Activated CD4-positive, alpha-beta memory T cell treated with anti-CD3 and anti-CD28 coated beads for 36 hours (primary cell): ENCODE results near the gene CYP27C1. TPM values are rescaled to one million over a fixed set of nuclear protein-coding genes. Genes with fewer than 3 reads are reported as not detected.
A peak's percentile ranks its signal among the peaks of the same experiment; 100 is the strongest.
"Not testable (repeated sequence)": the region's sequence is repeated elsewhere in the genome, so short reads cannot be mapped to it uniquely, and the experiment has no call there.

Source experiments
- CTCF ChIA-PET: fragments of 350-600 bp; sonication (Branson Sonifier 250); formaldehyde crosslinking; loops from one replicate; lab custom pipeline; 2021; ENCODE audit warnings: antibody characterized with exemption, inconsistent platforms; lab: Charles Lee
- POLR2A ChIA-PET: fragments of 350-600 bp; sonication (Branson Sonifier 250); formaldehyde crosslinking; loops from one replicate; lab custom pipeline; 2021; ENCODE audit warnings: antibody characterized with exemption; lab: Charles Lee
- DNase-seq: peaks from one replicate; pipeline ENCODE4 v3.0.0-alpha.2; 2020
- H3K27ac Mint-ChIP-seq: one replicate; pipeline ENCODE4 v1.8.0; 2021; ENCODE audit warnings: mixed read lengths
- H3K27me3 Mint-ChIP-seq: one replicate; pipeline ENCODE4 v1.8.0; 2021; ENCODE audit warnings: mixed read lengths
- H3K36me3 Mint-ChIP-seq: one replicate; pipeline ENCODE4 v1.8.0; 2021; ENCODE audit warnings: mixed read lengths
- H3K4me1 Mint-ChIP-seq: one replicate; pipeline ENCODE4 v1.8.0; 2021; ENCODE audit warnings: low read depth, mixed read lengths
- H3K4me3 Mint-ChIP-seq: one replicate; pipeline ENCODE4 v1.8.0; 2021; ENCODE audit warnings: mild to moderate bottlenecking, mixed read lengths
- H3K9me3 Mint-ChIP-seq: one replicate; pipeline ENCODE4 v1.8.0; 2021; ENCODE audit warnings: mixed read lengths
- intact Hi-C: fragments of 100-400 bp; cut with micrococcal nuclease; formaldehyde crosslinking; loops from one replicate; pipeline ENCODE4 v1.15.1; 2023
- total RNA-seq, 2 experiments: library from RNA; stranded (reverse); gene quantifications; one replicate each; pipeline ENCODE4 v1.2.3, GENCODE V29; 2021

The CYP27C1 gene
- total RNA-seq, 2 experiments from 2014 or later = not detected

DNA sequence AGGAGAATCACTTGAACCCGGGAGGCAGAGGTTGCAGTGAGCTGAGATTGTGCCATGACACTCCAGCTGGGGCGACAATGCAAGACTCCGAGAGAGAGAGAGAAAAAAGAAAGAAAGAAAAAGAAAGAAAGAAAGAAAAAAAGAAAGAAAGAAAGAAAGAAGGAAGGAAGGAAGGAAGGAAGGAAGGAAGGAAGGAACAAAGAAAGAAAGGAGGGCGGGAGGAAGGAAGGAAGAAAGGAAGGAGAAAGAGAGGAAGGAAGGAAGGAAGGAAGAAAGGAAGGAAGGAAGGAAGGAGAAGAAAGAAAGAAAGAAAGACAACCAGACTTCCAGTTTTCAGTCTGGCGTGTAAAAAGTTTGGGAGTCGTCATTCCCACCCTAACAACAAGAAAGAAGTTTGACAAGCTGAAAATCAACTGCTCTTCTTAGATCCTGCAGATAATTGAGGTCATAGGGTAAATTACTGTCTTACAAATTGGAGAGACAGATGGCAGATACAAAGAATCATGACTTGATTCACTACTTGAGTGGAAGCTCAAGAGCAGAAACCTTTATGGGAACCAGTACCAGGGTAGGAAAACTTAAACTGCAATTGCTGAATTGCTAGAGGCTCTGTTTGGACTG is 15.1 kb upstream of the CYP27C1 start:
- DNase-seq = no peak
- Mint-ChIP-seq H3K4me1 (no peaks in the 10 kb centered on the region), H3K9me3 (peaks cover 8% of the 10 kb centered on the region), H3K4me3 (no peak overlapping the region), H3K27me3 (no peaks in the 10 kb centered on the region), H3K27ac (no peak overlapping the region), H3K36me3 (peaks cover 4% of the 10 kb centered on the region)
- CTCF ChIA-PET = interaction anchor here (1.1 to 1.4 kb wide), 2 partner anchors 51 to 244 kb away, joined by 3 to 4 read pairs; no protein-coding TSS in a partner anchor
- POLR2A ChIA-PET = no interaction called here
- intact Hi-C loops = no loop called here

DNA sequence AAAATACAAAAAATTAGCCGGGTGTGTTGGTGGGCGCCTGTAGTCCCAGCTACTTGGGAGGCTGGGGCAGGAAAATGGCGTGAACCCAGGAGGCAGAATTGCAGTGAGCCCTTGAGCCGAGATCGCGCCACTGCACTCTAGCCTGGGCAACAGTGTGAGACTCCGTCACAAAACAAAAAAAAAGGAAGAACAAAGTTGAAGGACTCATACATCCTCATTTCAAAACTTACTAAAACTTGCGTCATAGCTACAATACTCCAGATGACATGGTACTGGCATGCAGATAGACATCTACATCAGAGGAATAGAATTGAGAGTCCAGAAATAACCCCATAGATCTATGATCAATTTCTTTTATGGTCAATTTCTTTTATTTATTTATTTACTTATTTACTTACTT is 13.6 kb upstream of the CYP27C1 start:
- intact Hi-C loops = no loop called here
- H3K36me3 Mint-ChIP-seq = peaks cover 6% of the 10 kb centered on the region
- ChIA-PET CTCF (no interaction called here), POLR2A (no interaction called here)
- H3K4me3 Mint-ChIP-seq = no peak overlapping the region
- no peak for DNase-seq
- peaks cover 8% of the 10 kb centered on the region for H3K9me3 Mint-ChIP-seq
- H3K4me1 Mint-ChIP-seq = no peaks in the 10 kb centered on the region
- no peak overlapping the region for H3K27ac Mint-ChIP-seq
- peaks cover 6% of the 10 kb centered on the region for H3K27me3 Mint-ChIP-seq

DNA sequence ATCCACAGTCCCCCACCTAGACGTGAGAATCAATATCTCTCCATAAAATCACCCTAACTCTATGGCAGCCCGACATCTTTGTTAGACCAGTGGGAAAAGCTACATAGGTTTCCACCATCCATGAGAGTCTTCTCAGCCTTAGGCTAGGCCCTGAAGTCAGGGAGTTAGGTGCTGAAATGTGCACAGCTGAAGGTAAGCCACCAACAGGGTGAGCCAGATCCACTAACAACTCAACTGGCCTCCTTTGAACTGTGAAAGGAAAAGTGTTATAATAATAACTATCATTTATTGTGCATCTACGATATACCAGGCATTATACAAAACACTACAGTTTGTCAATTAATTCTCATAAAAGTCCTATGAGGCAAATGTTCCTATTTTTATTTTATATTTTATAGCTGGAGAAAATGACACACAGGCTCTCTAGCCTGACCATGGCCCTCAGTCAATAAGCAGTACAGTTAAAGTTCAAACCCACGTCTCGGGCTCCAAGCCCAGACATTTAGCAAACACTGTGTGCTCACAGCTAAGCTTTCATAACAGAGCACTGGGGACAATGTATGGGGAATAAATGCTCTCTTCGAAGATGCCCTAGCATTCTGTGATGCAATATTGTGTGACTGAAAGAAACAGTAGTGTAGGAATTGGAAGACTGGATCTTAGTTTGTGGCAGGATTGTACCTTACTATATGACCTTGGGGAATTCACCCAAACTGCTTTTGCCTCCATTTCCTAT is 11.2 kb upstream of the CYP27C1 start:
- peaks cover 6% of the 10 kb centered on the region for H3K9me3 Mint-ChIP-seq
- CTCF ChIA-PET = no interaction called here
- intact Hi-C loops = no loop called here

DNA sequence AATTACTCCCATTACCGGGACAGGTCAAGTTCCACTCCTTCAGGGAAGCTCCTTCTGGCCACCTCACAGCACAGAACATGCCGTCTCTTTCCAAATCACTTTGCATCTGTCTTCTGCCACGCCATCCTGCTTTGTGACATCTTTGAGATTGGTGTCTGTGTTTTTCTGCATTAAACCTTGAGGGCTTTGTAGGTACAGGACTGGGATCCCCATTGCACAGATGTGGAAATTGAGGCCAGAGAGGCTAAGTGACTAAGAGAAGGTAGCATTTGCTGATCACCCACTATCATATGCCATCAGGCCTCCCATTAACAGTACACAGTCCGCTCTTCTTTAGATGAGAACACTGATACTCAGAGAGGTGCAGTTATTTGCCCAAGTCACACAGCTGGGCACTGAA is 9.5 kb upstream of the CYP27C1 start:
- POLR2A ChIA-PET = no interaction called here
- CTCF ChIA-PET = no interaction called here
- Mint-ChIP-seq H3K9me3 (peaks cover 6% of the 10 kb centered on the region), H3K4me1 (peaks cover 18% of the 10 kb centered on the region), H3K27ac (no peak overlapping the region), H3K36me3 (peaks cover 4% of the 10 kb centered on the region), H3K27me3 (peaks cover 27% of the 10 kb centered on the region), H3K4me3 (no peak overlapping the region)
- intact Hi-C loops = no loop called here
- DNase-seq = no peak

More for the DNA sequence above, 11.2 kb upstream of the CYP27C1 start:
- no peak overlapping the region for H3K27ac Mint-ChIP-seq
- peaks cover 4% of the 10 kb centered on the region for H3K36me3 Mint-ChIP-seq
- H3K27me3 Mint-ChIP-seq = peaks cover 15% of the 10 kb centered on the region
- POLR2A ChIA-PET = no interaction called here
- H3K4me3 Mint-ChIP-seq = no peak overlapping the region
- DNase-seq = no peak
- peaks cover 7% of the 10 kb centered on the region for H3K4me1 Mint-ChIP-seq

DNA sequence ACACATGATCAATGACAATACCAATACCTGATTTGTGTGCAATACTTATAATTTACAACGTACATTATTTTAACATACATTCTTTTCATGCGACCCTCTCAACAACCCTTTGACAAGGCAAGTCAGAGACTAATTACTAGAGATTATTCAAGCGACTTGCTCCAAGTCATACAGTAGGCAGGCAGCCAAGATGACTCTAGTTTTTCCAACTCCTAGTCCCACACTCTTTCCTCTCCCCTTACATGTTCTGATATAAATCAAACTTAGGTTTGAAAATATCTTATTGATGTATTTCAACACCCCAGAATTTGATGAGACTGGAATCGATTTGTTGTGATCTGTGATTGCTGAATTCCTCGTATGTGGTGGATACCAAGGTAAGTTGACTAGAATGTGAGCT is 8.0 kb upstream of the CYP27C1 start:
- H3K9me3 Mint-ChIP-seq = peaks cover 6% of the 10 kb centered on the region
- no peak overlapping the region for H3K4me3 Mint-ChIP-seq
- intact Hi-C loops = no loop called here
- DNase-seq = no peak
- peaks cover 18% of the 10 kb centered on the region for H3K4me1 Mint-ChIP-seq
- H3K36me3 Mint-ChIP-seq = peaks cover 4% of the 10 kb centered on the region
- H3K27me3 Mint-ChIP-seq = peaks cover 36% of the 10 kb centered on the region
- no peak overlapping the region for H3K27ac Mint-ChIP-seq
- ChIA-PET CTCF (no interaction called here), POLR2A (no interaction called here)

DNA sequence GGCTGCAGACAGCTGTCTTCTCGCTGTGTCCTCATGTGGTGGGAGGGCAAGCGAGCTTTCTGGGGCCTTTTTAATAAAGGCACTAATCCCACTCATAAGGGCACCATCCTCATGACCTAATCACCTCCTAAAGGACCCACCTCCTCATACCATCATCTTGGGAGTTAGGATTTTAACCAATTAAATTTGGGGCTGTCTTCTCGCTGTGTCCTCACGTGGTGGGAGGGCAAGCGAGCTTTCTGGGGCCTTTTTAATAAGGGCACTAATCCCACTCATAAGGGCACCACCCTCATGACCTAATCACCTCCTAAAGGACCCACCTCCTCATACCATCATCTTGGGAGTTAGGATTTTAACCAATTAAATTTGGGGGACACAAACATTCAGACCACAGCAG is 7.2 kb upstream of the CYP27C1 start:
- H3K4me3 Mint-ChIP-seq, CTCF ChIA-PET, DNase-seq, H3K9me3 Mint-ChIP-seq, H3K36me3 Mint-ChIP-seq, H3K27ac Mint-ChIP-seq: not testable (repeated sequence)
- POLR2A ChIA-PET = interaction anchor here (0.6 kb wide), 1 partner anchor 16 kb away, joined by 3 read pairs; no protein-coding TSS in a partner anchor
- intact Hi-C loops = loop anchor here (2.0 kb wide), 3 partner anchors 146 to 184 kb away; no protein-coding TSS in a partner anchor
- H3K27me3 Mint-ChIP-seq = peaks cover 40% of the 10 kb centered on the region
- peaks cover 18% of the 10 kb centered on the region for H3K4me1 Mint-ChIP-seq

DNA sequence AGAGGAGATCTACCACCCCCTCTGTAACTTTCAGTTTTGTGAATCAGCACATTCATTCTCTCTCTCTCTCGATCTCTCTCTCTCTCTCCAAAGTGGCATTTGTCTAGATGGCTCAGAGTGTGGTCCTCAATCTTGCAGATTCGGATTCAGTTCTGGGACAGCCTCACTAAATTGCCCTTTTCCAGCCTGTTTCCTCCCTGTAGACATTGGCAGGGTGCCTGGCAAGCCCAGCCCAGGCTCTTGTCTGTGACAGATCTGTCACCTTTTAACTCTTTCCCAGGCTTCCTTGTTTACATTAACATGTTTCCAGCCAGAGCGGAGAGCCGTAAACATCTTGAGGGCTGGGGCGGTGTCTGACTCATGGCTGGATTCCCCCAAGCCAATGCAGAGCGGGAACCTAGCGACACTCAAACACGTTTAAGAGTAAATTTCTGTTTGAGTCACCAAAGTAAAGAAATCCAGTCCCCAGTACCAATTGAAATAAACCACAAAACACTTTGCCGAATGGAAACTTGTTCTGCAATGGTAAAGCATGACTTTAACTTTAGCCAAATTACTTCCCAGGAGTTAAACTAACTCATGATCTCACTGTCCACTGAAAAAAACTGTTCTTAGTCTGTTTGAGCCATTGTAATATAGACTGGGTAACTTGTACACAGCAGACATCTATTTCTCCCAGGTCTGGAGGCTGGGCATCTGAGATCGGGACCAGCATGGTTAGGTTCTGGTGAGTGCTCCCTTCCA is 6.6 kb upstream of the CYP27C1 start:
- Mint-ChIP-seq H3K9me3 (peaks cover 6% of the 10 kb centered on the region), H3K4me1 (peaks cover 18% of the 10 kb centered on the region), H3K4me3 (peak overlapping the region; percentile 53), H3K27ac (peak overlapping the region; percentile 73), H3K27me3 (peaks cover 40% of the 10 kb centered on the region), H3K36me3 (peaks cover 4% of the 10 kb centered on the region)
- POLR2A ChIA-PET = interaction anchor here (0.6 kb wide), 1 partner anchor 15 kb away, joined by 3 read pairs; no protein-coding TSS in a partner anchor
- intact Hi-C loops = loop anchor here (1.0 to 2.0 kb wide), 4 partner anchors 146 to 230 kb away; no protein-coding TSS in a partner anchor
- peak; percentile 87 for DNase-seq
- CTCF ChIA-PET = no interaction called here

DNA sequence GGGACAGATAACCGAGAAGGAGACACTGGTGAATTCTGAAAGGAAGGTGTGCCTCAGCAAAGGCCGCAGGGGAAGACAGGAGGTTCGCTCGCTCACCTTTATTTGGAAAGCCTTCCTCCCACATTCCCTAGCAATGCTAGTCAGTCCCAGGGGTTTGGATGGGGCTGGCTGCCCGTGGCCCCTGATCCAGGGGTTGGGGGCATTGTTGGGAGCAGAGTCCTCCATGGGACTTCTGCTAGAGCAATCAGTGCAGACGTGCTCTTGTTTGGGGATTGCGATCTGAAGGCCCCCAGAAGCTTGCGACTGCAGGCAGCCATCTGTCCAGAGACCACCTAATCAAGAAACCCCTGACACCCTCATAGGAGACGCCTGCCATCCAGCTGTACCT is 6.0 kb upstream of the CYP27C1 start:
- Mint-ChIP-seq H3K27me3 (peaks cover 40% of the 10 kb centered on the region), H3K36me3 (peaks cover 4% of the 10 kb centered on the region), H3K9me3 (peaks cover 6% of the 10 kb centered on the region), H3K4me1 (peaks cover 18% of the 10 kb centered on the region), H3K4me3 (peak overlapping the region; percentile 53), H3K27ac (no peak overlapping the region)
- no peak for DNase-seq
- ChIA-PET CTCF (no interaction called here), POLR2A (no interaction called here)
- intact Hi-C loops = loop anchor here (1.0 to 2.0 kb wide), 4 partner anchors 145 to 230 kb away; no protein-coding TSS in a partner anchor

DNA sequence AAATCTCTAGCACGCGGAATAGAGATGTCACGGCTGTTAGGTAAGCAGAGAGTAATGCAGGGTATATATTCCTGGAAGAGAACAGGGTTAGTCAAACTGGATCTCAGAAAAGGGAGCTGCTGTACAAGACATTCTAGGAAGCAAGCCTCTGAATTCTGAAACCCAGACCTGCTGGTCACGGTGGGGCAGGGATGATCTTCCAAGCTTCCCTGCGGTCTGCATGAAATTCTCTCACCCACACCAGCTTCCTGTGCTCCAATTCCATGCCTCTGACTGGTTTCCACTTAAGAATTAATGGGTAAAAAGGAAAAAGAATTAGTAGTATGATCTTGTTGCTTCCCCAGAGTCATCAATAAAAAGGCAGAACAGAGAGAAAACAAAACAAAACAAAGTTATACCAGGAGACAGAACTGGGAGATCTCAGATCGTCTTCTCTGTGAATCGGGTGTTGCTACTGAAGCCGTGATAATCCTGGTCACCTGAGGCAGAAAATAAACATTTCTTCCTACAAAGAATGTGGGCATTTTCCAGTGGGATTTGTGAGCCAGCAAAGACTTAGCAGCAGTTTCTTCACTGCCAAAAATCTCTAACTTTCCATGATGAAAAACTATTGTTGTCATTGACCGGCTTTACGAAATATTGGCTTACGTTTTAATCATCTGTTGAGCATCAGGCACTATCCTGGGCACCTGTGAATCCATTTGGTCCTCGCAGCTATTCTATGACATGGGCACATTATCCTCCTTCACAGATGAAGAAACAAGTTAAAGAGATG is 5.3 kb upstream of the CYP27C1 start:
- Mint-ChIP-seq H3K27me3 (peaks cover 46% of the 10 kb centered on the region), H3K4me1 (peaks cover 23% of the 10 kb centered on the region), H3K4me3 (no peak overlapping the region), H3K36me3 (peaks cover 4% of the 10 kb centered on the region), H3K27ac (no peak overlapping the region), H3K9me3 (peaks cover 6% of the 10 kb centered on the region)
- intact Hi-C loops = no loop called here
- ChIA-PET CTCF (interaction anchor here (1.2 kb wide), 1 partner anchor 28 kb away, joined by 3 read pairs; no protein-coding TSS in a partner anchor), POLR2A (no interaction called here)
- no peak for DNase-seq

DNA sequence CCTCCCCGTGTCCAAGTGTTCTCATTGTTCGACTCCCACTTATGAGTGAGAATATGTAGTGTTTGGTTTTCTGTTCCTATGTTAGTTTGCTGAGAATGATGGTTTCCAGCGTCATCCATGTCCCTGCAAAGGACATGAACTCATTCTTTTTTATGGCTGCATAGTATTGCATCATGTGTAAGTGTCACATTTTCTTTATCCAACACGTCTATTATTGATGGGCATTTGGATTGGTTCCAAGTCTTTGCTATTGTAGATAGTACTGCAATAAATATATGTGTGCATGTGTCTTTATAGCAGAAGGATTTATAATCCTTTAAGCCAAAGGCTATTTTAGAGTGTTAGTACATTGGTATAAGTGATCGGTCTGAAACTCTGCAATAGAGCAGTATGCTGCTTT is 4.0 kb upstream of the CYP27C1 start:
- H3K9me3 Mint-ChIP-seq, H3K27ac Mint-ChIP-seq, intact Hi-C loops, H3K4me3 Mint-ChIP-seq, DNase-seq, POLR2A ChIA-PET, H3K36me3 Mint-ChIP-seq: not testable (repeated sequence)
- peaks cover 45% of the 10 kb centered on the region for H3K27me3 Mint-ChIP-seq
- CTCF ChIA-PET = interaction anchor here (0.8 to 1.1 kb wide), 2 partner anchors 27 to 230 kb away, joined by 3 read pairs; no protein-coding TSS in a partner anchor
- peaks cover 26% of the 10 kb centered on the region for H3K4me1 Mint-ChIP-seq

DNA sequence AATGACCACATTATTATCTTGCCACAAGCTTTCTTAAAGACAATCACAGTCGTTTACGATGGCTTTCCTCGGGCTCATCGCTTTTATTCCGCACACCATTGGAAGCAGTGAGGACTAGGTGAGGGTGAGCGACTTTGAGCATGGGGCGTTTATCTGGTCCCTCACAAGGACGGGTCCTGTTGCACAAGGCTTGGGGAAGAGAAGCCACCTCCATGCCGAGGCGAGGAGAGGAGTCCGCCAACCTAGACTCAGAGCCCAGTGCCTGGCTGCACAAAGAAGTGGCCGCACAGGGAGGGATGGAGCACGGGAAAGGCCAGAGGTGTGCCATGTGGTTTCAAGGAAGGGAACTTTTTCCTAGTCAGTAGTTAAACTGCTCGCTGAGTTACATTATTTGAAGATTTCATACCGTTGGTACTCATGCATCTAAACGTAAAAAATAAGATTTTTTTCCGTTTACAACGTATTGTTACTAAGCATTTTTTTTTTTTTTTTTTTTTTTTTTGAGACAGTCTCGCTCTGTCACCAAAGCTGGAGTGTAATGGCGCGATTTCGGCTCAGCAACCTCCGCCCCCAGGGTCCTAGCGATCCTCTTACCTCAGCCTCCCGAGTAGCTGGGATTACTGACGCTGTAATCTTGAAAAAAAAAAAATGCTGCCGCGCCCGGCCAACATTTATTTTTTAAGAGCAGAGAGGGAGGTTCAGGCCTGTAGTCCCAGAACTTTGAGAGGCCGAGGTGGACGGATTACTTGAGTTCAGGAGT is 849 bp upstream of the CYP27C1 start:
- intact Hi-C loops = no loop called here
- Mint-ChIP-seq H3K27me3 (peaks cover 66% of the 10 kb centered on the region), H3K36me3 (no peaks in the 10 kb centered on the region), H3K27ac (no peak overlapping the region), H3K4me3 (peak overlapping the region; percentile 62), H3K9me3 (peaks cover 2% of the 10 kb centered on the region), H3K4me1 (peaks cover 25% of the 10 kb centered on the region)
- CTCF ChIA-PET = no interaction called here
- POLR2A ChIA-PET = no interaction called here
- DNase-seq = no peak
